ENCODE measurements around the gene PACSIN2. TPM values are rescaled to one million over a fixed set of nuclear protein-coding genes. Genes with fewer than 3 reads are reported as not detected.

Gene PACSIN2
- total and polyA plus RNA-seq, 2 of the 13 experiments (the other 11 are each of a cell fraction or from before 2014, with no cell fraction given) = 54.1 to 68.8 TPM

DNA sequence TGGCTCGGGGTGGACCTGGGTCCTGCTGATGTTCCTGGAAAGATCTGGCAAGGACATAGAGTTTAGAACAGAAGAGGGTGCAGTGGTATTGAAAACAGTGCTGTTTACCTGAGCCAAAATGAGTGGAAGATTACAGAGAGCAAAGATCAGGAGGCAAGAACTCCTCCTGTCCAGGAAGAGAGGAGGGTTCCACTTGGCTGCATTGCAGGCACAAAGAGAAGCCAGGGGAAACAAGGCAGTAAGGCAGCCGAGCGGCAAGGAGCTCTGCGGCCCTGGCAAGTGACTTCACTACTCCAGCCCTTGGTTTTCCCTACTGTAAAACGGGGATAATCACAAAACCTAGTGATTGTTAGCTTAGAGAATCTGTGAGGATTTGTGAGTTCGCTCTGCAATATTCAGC is 3.7 kb upstream of the PACSIN2 start (continued):
- peak; percentile 67; the same call in 1 of the 2 replicates for TF ChIP-seq KAT8 (CRISPR knock-in tag; IDR thresholded peaks at IDR 0.05)
- TF ChIP-seq, protein P1, sequence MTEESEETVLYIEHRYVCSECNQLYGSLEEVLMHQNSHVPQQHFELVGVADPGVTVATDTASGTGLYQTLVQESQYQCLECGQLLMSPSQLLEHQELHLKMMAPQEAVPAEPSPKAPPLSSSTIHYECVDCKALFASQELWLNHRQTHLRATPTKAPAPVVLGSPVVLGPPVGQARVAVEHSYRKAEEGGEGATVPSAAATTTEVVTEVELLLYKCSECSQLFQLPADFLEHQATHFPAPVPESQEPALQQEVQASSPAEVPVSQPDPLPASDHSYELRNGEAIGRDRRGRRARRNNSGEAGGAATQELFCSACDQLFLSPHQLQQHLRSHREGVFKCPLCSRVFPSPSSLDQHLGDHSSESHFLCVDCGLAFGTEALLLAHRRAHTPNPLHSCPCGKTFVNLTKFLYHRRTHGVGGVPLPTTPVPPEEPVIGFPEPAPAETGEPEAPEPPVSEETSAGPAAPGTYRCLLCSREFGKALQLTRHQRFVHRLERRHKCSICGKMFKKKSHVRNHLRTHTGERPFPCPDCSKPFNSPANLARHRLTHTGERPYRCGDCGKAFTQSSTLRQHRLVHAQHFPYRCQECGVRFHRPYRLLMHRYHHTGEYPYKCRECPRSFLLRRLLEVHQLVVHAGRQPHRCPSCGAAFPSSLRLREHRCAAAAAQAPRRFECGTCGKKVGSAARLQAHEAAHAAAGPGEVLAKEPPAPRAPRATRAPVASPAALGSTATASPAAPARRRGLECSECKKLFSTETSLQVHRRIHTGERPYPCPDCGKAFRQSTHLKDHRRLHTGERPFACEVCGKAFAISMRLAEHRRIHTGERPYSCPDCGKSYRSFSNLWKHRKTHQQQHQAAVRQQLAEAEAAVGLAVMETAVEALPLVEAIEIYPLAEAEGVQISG (CRISPR knock-in tag; IDR thresholded peaks at IDR 0.05) = peak; percentile 70
- TF ChIP-seq ASH2L (IDR thresholded peaks at IDR 0.05; ENCODE audit: insufficient read length, low read depth, low read length) = peak; percentile 40
- peak; percentile 86 for TF ChIP-seq ERF (CRISPR knock-in tag; IDR thresholded peaks at IDR 0.05)
- TF ChIP-seq, protein P2, sequence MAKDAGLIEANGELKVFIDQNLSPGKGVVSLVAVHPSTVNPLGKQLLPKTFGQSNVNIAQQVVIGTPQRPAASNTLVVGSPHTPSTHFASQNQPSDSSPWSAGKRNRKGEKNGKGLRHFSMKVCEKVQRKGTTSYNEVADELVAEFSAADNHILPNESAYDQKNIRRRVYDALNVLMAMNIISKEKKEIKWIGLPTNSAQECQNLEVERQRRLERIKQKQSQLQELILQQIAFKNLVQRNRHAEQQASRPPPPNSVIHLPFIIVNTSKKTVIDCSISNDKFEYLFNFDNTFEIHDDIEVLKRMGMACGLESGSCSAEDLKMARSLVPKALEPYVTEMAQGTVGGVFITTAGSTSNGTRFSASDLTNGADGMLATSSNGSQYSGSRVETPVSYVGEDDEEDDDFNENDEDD (CRISPR knock-in tag; IDR thresholded peaks at IDR 0.05; ENCODE audit: borderline replicate concordance) = peak; percentile 27; the same call in 1 of the 2 replicates
- no peak for TF ChIP-seq PHB2 (IDR thresholded peaks at IDR 0.05; ENCODE audit: partially characterized antibody)
- TF ChIP-seq GLI4 (CRISPR knock-in tag; IDR thresholded peaks at IDR 0.05; ENCODE audit: borderline replicate concordance) = no peak
- peak; percentile 75; the same call in 1 of the 2 replicates for TF ChIP-seq GATA4 (IDR thresholded peaks at IDR 0.05; ENCODE audit: borderline replicate concordance, low read depth)
- TF ChIP-seq SSRP1 (CRISPR knock-in tag; IDR thresholded peaks at IDR 0.05) = no peak
- TF ChIP-seq NR1H2 (CRISPR knock-in tag; IDR thresholded peaks at IDR 0.05; ENCODE audit: borderline replicate concordance, low read depth) = no peak
- TF ChIP-seq FOXA1 (IDR thresholded peaks at IDR 0.05) = no peak
- peak; percentile 86 for TF ChIP-seq FOXA1 (CRISPR knock-in tag; IDR thresholded peaks at IDR 0.05)
- TF ChIP-seq IRF1 (CRISPR knock-in tag; IDR thresholded peaks at IDR 0.05; ENCODE audit: low read depth) = no peak
- TF ChIP-seq ZNF510 (CRISPR knock-in tag; IDR thresholded peaks at IDR 0.05; ENCODE audit: low read depth) = no peak
- peak; percentile 54 for TF ChIP-seq SALL1 (CRISPR knock-in tag; IDR thresholded peaks at IDR 0.05)
- TF ChIP-seq ZKSCAN8 (CRISPR knock-in tag; IDR thresholded peaks at IDR 0.05; ENCODE audit: borderline replicate concordance) = peak; percentile 88; the same call in 1 of the 2 replicates
- TF ChIP-seq FOXP1 (IDR thresholded peaks at IDR 0.05) = no peak
- TF ChIP-seq FOXP1 (CRISPR knock-in tag; IDR thresholded peaks at IDR 0.05) = peak; percentile 87
- TF ChIP-seq ZNF33A (CRISPR knock-in tag; IDR thresholded peaks at IDR 0.05; ENCODE audit: borderline replicate concordance) = no peak
- TF ChIP-seq ZNF792 (CRISPR knock-in tag; IDR thresholded peaks at IDR 0.05) = peak; percentile 55; the same call in 1 of the 2 replicates
- TF ChIP-seq ZNF383 (CRISPR knock-in tag; IDR thresholded peaks at IDR 0.05; ENCODE audit: borderline replicate concordance) = no peak
- TF ChIP-seq ARNT (IDR thresholded peaks at IDR 0.05) = no peak
- TF ChIP-seq, protein P3, sequence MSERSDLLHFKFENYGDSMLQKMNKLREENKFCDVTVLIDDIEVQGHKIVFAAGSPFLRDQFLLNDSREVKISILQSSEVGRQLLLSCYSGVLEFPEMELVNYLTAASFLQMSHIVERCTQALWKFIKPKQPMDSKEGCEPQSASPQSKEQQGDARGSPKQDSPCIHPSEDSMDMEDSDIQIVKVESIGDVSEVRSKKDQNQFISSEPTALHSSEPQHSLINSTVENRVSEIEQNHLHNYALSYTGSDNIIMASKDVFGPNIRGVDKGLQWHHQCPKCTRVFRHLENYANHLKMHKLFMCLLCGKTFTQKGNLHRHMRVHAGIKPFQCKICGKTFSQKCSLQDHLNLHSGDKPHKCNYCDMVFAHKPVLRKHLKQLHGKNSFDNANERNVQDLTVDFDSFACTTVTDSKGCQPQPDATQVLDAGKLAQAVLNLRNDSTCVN (CRISPR knock-in tag; IDR thresholded peaks at IDR 0.05; ENCODE audit: borderline replicate concordance) = 0 out of 2 replicates have a peak, but pooled peaks have one; percentile 32
- TF ChIP-seq ZNF839 (CRISPR knock-in tag; IDR thresholded peaks at IDR 0.05; ENCODE audit: borderline replicate concordance) = no peak
- peak; percentile 83 for TF ChIP-seq PHF5A (CRISPR knock-in tag; IDR thresholded peaks at IDR 0.05; ENCODE audit: low read depth, unreplicated experiment)
- TF ChIP-seq MTA1 (CRISPR knock-in tag; IDR thresholded peaks at IDR 0.05; ENCODE audit: borderline replicate concordance) = peak; percentile 58; the same call in 1 of the 2 replicates
- no peak for TF ChIP-seq IRX3 (CRISPR knock-in tag; IDR thresholded peaks at IDR 0.05; ENCODE audit: borderline replicate concordance, low read depth)
